Measurements from ENCODE around the gene PYM1. TPM values are rescaled to one million over a fixed set of nuclear protein-coding genes. Genes with fewer than 3 reads are reported as not detected.
A peak's percentile ranks its signal among the peaks of the same experiment; 100 is the strongest.

PYM1 gene
- total RNA-seq: 10 to 100 TPM; 16.5 to 36.4 (median 20.9) TPM
- long read RNA-seq, transcript PYM1-203 (3 exons, 1,226 nt): major isoform, 8 of 10 reads
- long read RNA-seq, partial matches to known transcripts: 0 of 10 reads
- long read RNA-seq, other reads (novel, unspliced or antisense): 0 of 10 reads

DNA sequence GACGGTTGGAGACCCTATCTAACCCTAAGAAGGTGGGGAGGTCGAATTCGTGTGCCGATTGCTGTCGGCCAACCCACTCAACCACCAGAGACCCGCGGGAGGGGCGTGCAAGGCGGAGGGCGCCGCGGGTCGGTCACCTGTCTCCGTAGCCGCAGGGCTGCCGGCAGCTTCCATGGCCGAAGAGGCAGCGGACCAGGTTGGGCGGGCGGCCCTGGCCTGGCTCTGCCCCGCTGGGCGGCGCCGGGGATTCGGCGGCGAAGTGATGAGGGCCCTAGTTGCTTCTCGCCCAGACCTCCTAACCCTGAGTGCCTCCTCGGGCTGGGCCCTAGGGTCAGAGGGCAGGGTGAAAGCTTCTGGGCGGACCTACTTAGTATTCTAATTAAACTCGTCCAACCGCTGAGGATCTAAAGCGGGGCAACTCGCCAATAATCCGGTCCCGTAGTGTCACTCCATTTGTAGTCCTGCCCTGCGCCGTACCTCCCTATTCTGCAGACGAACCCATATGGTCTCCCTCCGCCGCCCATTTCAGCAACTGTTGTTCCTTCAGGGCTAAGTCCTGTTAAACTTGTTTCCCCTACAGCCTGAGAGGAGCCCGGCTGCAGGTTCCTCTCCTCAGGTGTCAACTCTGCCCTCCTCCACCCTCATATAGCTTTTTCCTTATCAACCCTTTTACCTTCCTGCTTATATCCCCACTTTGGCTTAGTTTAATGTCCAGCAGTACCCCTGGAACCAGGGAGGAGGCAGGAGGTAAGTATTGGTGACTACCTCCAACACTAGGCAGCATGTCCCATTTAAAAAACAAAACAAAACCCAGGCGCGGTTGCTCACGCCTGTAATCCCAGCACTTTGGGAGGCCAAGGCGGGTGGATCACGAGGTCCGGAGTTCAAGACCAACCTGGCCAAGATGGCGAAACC, at the start of gene PYM1:
Gene PYM1 (minus strand): TSS at position 307 of the 915 bp plus-strand sequence. CDS start 133 bp downstream, at position 174.
- no peaks in the 10 kb centered on the region for H3K9me3 ChIP-seq
- peak; percentile 76 for TF ChIP-seq POLR2A (IDR thresholded peaks at IDR 0.05)
- TF ChIP-seq, protein P1, sequence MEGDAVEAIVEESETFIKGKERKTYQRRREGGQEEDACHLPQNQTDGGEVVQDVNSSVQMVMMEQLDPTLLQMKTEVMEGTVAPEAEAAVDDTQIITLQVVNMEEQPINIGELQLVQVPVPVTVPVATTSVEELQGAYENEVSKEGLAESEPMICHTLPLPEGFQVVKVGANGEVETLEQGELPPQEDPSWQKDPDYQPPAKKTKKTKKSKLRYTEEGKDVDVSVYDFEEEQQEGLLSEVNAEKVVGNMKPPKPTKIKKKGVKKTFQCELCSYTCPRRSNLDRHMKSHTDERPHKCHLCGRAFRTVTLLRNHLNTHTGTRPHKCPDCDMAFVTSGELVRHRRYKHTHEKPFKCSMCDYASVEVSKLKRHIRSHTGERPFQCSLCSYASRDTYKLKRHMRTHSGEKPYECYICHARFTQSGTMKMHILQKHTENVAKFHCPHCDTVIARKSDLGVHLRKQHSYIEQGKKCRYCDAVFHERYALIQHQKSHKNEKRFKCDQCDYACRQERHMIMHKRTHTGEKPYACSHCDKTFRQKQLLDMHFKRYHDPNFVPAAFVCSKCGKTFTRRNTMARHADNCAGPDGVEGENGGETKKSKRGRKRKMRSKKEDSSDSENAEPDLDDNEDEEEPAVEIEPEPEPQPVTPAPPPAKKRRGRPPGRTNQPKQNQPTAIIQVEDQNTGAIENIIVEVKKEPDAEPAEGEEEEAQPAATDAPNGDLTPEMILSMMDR (IDR thresholded peaks at IDR 0.05): no peak
- 8% methylated on average over 19 of the region's 49 CpGs for WGBS (ENCODE audit: insufficient coverage, low coverage, low lambda C conversion rate, missing lambda C conversion rate)
- ATAC-seq (peak; percentile 71 to 86 (median 81)), DNase-seq (peak; percentile 88 to 94 (median 92))
- H3K27ac ChIP-seq: peak within 1 kb of the TSS; percentile 91 to 95 (median 93)
- H3K36me3 ChIP-seq: no peaks in the 10 kb centered on the region
- H3K4me1 ChIP-seq: peaks cover 0 to 16% (median 3%) of the 10 kb centered on the region in 4 donors
- intact Hi-C loops (cut with DNase I): no loop called here
- no peaks in the 10 kb centered on the region for H3K27me3 ChIP-seq
- peak within 1 kb of the TSS; percentile 87 to 97 (median 96) for H3K4me3 ChIP-seq

- H3K36me3 ChIP-seq: no peaks in the 10 kb centered on the region
- intact Hi-C loops (cut with DNase I): no loop called here
- DNase-seq (no peak), ATAC-seq (peak; percentile 28 to 55 (median 40))
- H3K4me3 ChIP-seq: peak overlapping the region; percentile 96 to 100 (median 99)
- H3K27me3 ChIP-seq: no peaks in the 10 kb centered on the region
- H3K9me3 ChIP-seq: no peaks in the 10 kb centered on the region
- WGBS (ENCODE audit: insufficient coverage, low coverage, low lambda C conversion rate, missing lambda C conversion rate): under 1% methylated on average over 14 of the region's 15 CpGs
- TF ChIP-seq, protein P1 (IDR thresholded peaks at IDR 0.05): no peak
- TF ChIP-seq POLR2A (IDR thresholded peaks at IDR 0.05): peak; percentile 21
- H3K4me1 ChIP-seq: peaks cover 0 to 16% (median 5%) of the 10 kb centered on the region in 4 donors
- peak overlapping the region; percentile 90 to 95 (median 93) for H3K27ac ChIP-seq
These were observed 46.6 kb upstream of the PYM1 start for GRCh38 chr12:55974308-55974730.

DNA sequence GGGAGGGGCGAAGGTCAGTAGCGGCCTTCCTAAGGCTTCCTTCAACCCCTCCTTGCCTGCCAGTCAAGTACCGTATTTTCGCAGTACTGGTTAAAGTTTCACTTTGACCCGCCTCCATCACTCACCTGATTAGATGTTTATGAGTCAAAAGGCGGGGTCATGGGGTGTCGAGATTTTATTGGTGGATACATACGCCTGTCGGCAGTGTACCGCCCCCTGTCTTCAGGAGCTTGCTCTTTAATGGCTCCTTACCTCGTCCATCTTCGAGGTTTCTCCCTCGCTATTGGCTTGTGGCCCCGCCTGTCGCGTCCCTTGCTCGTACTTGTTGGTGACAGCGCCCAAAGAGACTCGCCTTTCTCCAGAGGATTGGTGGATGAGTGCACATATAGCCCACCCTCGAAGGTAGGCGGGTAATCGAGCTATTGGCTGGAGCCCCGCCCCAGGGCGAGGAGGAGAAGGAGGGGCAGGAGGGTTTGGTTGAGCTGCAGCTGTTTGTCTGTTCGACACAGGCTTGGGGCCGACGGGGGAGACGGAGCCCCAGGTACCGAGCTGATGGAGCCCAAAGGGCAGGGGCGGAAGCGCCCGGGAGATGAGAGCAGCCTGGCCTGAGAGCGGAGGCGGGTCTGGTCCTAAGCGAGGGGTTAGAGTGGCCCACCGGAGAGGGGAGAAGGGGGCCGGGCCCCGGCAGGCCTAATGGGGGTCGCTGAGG, 46.1 kb upstream of the PYM1 start, which contains the start of gene RAB5B:
Gene RAB5B (plus strand): TSS at position 480 of the 709 bp plus-strand sequence. CDS start 12,883 bp downstream, outside the sequence.
- ATAC-seq: peak; percentile 88 to 95 (median 91)

More for the DNA sequence above, 46.1 kb upstream of the PYM1 start, which contains the start of gene RAB5B:
- peaks cover 0 to 16% (median 5%) of the 10 kb centered on the region in 4 donors for H3K4me1 ChIP-seq
- peak; percentile 98 for TF ChIP-seq POLR2A (IDR thresholded peaks at IDR 0.05)
- TF ChIP-seq, protein P1 (IDR thresholded peaks at IDR 0.05): peak in 2 of 4 donors; percentile 36 to 47
- peak within 1 kb of the TSS; percentile 90 to 95 (median 93) for H3K27ac ChIP-seq
- WGBS (ENCODE audit: insufficient coverage, low coverage, low lambda C conversion rate, missing lambda C conversion rate): 0% methylated on average over 18 of the region's 39 CpGs
- intact Hi-C loops (cut with DNase I): no loop called here
- H3K36me3 ChIP-seq: no peaks in the 10 kb centered on the region
- H3K9me3 ChIP-seq: no peaks in the 10 kb centered on the region
- H3K4me3 ChIP-seq: peak within 1 kb of the TSS; percentile 96 to 100 (median 99)
- H3K27me3 ChIP-seq: no peaks in the 10 kb centered on the region
- DNase-seq: peak; percentile 98 to 100 (median 99)
